Uterus (tissue), 4 donors: ENCODE measurements around the gene GMCL1. TPM values are rescaled to one million over a fixed set of nuclear protein-coding genes. Genes with fewer than 3 reads are reported as not detected.

Source experiments
- DNase-seq, 2 donors: peaks; one replicate each; pipeline ENCODE4 v3.0.0-alpha.2; 2019 to 2020
- H3K27ac ChIP-seq, 2 donors: fragments of 200-600 bp; sonication (generic); 1 replicate in 1 of 2; 2 replicates in 1 of 2; pipeline ENCODE4 v1.5.1; 2016 to 2018
- H3K27me3 ChIP-seq, 2 donors: fragments of 200-600 bp; sonication (generic); one replicate each; pipeline ENCODE4 v1.5.1; 2018 to 2019; ENCODE audit warnings: control low read depth in 1 of 2
- H3K36me3 ChIP-seq, 2 donors: fragments of 200-600 bp; sonication (generic); one replicate each; pipeline ENCODE4 v1.5.1; 2019; ENCODE audit warnings: control low read depth in 1 of 2
- H3K4me1 ChIP-seq, 2 donors: fragments of 200-600 bp; sonication (generic); one replicate each; pipeline ENCODE4 v1.5.1; 2018 to 2019; ENCODE audit warnings: control low read depth in 1 of 2
- H3K4me3 ChIP-seq, 2 donors: fragments of 200-600 bp; sonication (generic); 1 replicate in 1 of 2; 2 replicates in 1 of 2; pipeline ENCODE4 v1.5.1; 2018 to 2019; ENCODE audit warnings: mild to moderate bottlenecking in 1 of 2
- H3K9me3 ChIP-seq, 2 donors: fragments of 200-600 bp; sonication (generic); one replicate each; pipeline ENCODE4 v1.5.1; 2019; ENCODE audit warnings: control low read depth in 1 of 2
- POLR2A ChIP-seq, 2 donors: fragments of 450-650 bp; IDR thresholded peaks; one replicate each; pipeline ENCODE4 v1.6.1; 2016; ENCODE audit warnings: antibody characterized with exemption in 2 of 2, mild to moderate bottlenecking in 1 of 2, moderate library complexity in 1 of 2
- intact Hi-C: fragments of 100-400 bp; cut with DNase I; formaldehyde crosslinking; loops from one replicate; pipeline ENCODE4 v1.15.1; 2023; ENCODE audit warnings: low total_unique reads
- total RNA-seq, 4 donors: library from RNA; depleted of rRNA in 3 of 4; stranded (reverse); fragments of >200 nt in 3 of 4; gene quantifications; one replicate each; pipeline versions ENCODE4 v1.1.0 to v1.2.4, GENCODE V29; 2014 to 2023
- TF ChIP-seq, protein P1 (sequence below), 4 experiments: fragments of 200-600 bp in 2 of 4; fragments of 450-650 bp in 2 of 4; sonication (generic) in 2 of 4; IDR thresholded peaks; one replicate each; pipeline ENCODE4 v1.5.1; 2016 to 2019; ENCODE audit warnings: antibody characterized with exemption in 4 of 4, mild to moderate bottlenecking in 2 of 4, moderate library complexity in 1 of 4
- donor health status: DM: yes; HTN: yes; CAD: no.

Gene GMCL1, protein sequence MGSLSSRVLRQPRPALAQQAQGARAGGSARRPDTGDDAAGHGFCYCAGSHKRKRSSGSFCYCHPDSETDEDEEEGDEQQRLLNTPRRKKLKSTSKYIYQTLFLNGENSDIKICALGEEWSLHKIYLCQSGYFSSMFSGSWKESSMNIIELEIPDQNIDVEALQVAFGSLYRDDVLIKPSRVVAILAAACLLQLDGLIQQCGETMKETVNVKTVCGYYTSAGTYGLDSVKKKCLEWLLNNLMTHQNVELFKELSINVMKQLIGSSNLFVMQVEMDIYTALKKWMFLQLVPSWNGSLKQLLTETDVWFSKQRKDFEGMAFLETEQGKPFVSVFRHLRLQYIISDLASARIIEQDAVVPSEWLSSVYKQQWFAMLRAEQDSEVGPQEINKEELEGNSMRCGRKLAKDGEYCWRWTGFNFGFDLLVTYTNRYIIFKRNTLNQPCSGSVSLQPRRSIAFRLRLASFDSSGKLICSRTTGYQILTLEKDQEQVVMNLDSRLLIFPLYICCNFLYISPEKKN
- 10 to 100 TPM in 3 of 4 donors, 1 to 10 TPM in 1; 5.6 to 23.3 (median 16.1) TPM for total RNA-seq

DNA sequence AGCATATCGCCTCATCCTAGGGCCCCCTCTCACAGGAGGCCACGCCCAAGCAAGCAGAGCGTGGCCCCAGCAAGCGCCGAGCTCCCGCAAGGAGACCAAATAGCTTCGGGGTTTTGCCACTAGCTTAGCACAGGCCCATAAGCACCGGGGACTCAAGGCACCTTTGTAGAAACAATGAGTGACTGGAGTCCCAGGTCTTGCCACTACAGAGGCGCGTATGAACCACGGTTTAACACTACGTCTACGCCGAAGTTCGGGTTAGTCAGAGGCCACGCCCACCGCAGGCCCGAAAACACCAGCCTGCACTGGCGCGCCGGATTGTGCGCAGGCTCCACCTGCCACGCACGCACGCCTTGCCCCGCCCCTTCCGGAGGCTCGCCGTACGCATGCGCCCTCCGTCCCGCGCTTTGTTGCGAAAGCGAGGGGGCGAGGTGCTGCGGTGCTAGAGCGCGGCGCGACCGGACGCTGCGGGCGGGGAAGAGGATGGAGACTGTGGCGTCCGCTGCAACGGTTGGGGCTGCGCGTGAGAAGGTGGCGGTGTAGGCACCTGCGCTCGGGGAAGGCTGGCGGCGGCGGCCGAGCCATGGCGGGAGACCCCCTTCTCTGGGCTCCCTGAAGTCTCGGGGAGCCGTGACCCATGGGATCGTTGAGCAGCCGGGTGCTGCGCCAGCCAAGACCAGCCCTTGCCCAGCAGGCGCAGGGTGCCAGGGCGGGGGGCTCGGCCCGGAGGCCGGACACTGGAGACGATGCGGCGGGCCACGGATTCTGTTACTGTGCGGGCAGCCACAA lies at the start of gene GMCL1:
GMCL1 (plus strand) TSS at position 405 of the 789 bp plus-strand sequence; CDS start at position 638, 233 bp downstream.
- Histone ChIP-seq H3K9me3 (no peaks in the 10 kb centered on the region), H3K27ac (peak within 1 kb of the TSS; percentile 91 to 95), H3K4me3 (peak within 1 kb of the TSS; percentile 81 to 98), H3K4me1 (peaks cover 4 to 5% of the 10 kb centered on the region in 2 donors), H3K36me3 (no peaks in the 10 kb centered on the region), H3K27me3 (no peaks in the 10 kb centered on the region)
- peak; percentile 97 to 98 for DNase-seq
- intact Hi-C loops: no loop called here
- peak; percentile 89 to 93 for TF ChIP-seq POLR2A (IDR thresholded peaks at IDR 0.05)
- TF ChIP-seq, protein P1, sequence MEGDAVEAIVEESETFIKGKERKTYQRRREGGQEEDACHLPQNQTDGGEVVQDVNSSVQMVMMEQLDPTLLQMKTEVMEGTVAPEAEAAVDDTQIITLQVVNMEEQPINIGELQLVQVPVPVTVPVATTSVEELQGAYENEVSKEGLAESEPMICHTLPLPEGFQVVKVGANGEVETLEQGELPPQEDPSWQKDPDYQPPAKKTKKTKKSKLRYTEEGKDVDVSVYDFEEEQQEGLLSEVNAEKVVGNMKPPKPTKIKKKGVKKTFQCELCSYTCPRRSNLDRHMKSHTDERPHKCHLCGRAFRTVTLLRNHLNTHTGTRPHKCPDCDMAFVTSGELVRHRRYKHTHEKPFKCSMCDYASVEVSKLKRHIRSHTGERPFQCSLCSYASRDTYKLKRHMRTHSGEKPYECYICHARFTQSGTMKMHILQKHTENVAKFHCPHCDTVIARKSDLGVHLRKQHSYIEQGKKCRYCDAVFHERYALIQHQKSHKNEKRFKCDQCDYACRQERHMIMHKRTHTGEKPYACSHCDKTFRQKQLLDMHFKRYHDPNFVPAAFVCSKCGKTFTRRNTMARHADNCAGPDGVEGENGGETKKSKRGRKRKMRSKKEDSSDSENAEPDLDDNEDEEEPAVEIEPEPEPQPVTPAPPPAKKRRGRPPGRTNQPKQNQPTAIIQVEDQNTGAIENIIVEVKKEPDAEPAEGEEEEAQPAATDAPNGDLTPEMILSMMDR (IDR thresholded peaks at IDR 0.05): peak in 2 of 4 experiments; percentile 3 to 39

DNA sequence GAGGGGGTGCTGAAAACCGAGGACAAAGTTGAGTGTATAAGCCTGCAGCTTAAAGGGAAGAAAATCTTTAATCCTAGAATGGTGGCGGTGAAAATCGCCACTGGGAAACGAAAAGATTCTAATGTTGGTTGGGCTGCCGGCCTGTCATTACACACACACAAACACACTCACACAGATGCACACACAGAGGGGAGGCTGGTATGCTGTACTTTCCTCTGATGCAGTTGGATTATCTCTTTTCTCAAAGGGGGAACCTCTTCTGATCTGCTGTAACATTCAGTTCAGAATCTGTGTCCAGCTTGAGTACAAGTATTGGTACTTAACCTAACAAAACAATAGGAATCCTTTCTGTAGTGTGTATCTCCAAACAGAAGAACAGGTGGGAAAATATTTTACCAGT lies 48.5 kb upstream of the GMCL1 start:
- Histone ChIP-seq H3K27me3 (no peaks in the 10 kb centered on the region), H3K9me3 (no peaks in the 10 kb centered on the region), H3K4me1 (no peaks in the 10 kb centered on the region), H3K4me3 (no peak overlapping the region), H3K27ac (no peak overlapping the region), H3K36me3 (no peaks in the 10 kb centered on the region)
- DNase-seq: no peak
- TF ChIP-seq, protein P1 (IDR thresholded peaks at IDR 0.05): no peak
- TF ChIP-seq POLR2A (IDR thresholded peaks at IDR 0.05): no peak
- intact Hi-C loops: no loop called here

DNA sequence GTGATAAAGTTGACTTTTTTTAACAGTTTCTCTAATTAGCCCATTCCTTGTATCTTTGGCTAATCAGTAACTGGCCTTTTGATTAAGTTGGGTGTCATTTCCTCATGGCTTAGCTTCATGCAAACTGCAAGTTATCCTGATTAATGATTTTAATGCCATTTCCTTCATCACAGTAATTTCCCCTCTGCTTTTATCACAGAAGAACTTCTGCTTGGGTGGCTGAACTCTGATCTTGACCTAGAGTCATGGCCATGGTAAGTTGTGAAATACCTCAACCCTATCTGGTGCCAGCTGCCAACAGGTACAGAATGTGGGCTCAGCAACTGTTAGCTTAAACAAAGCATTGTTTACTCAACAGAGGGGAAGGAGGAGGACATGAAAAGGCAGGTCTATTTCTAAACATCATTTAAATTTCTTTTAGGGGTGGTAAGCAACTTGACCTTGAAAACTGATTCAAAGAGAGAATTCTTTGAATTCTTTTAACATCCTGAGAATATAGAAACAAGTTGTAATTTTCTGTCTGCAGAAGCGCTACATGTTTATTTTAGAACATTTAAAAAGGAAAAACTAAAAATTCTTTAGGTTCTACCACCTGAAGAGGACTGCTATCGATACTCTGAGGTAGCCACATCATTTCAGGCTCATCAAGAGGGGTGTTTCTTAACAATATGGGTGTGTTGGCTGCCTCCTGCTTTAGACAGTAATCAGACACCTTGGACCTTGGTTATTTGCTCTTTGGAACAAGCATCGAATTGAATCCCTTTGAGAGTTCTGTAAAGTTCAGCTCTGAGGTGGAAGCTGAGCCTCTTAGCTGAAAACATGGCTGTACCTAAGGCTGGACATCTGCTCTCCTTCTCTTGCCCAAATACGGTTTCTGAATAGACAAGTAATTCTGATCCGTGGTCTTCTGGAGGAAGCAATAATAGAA lies 47.9 kb upstream of the GMCL1 start:
- Histone ChIP-seq H3K27me3 (no peaks in the 10 kb centered on the region), H3K9me3 (no peaks in the 10 kb centered on the region), H3K27ac (no peak overlapping the region), H3K36me3 (no peaks in the 10 kb centered on the region), H3K4me3 (no peak overlapping the region), H3K4me1 (no peaks in the 10 kb centered on the region)
- TF ChIP-seq, protein P1 (IDR thresholded peaks at IDR 0.05): no peak
- TF ChIP-seq POLR2A (IDR thresholded peaks at IDR 0.05): no peak
- intact Hi-C loops: no loop called here
- peak in 1 of 2 donors; percentile 38 for DNase-seq

DNA sequence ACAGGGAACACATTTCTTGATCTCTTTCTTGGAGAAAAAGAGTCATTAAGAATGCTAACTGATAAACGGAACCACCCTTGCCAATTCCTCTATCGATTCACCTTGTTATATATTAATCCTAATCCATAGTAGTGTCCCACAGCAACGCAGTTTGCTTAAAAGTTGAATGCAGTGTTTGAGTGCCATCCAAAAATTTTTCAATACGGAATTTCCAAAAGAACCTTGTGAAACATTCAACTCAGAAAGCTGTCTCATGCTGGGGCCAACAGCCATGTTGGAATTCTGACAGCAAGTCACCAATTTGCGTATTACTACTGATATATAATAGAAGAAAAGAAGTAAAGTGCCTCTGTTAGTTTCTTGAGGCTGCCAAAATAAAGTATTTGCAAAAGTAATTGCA lies 45.2 kb upstream of the GMCL1 start:
- Histone ChIP-seq H3K27me3 (no peaks in the 10 kb centered on the region), H3K4me1 (no peaks in the 10 kb centered on the region), H3K27ac (no peak overlapping the region), H3K36me3 (no peaks in the 10 kb centered on the region), H3K9me3 (no peaks in the 10 kb centered on the region), H3K4me3 (no peak overlapping the region)
- intact Hi-C loops: no loop called here
- TF ChIP-seq POLR2A (IDR thresholded peaks at IDR 0.05): no peak
- TF ChIP-seq, protein P1 (IDR thresholded peaks at IDR 0.05): no peak
- no peak for DNase-seq
